IMR-90 (cell line): Measurements from ENCODE around the gene LAMA2. TPM values are rescaled to one million over a fixed set of nuclear protein-coding genes. Genes with fewer than 3 reads are reported as not detected.

Experiments used
- ATAC-seq: fragments of 200-7000 bp; cut with Tn5 transposase; 2 replicates; pipeline ENCODE4 v1.9.1; 2020; ENCODE audit warnings: low read depth, mild to moderate bottlenecking, moderate library complexity
- BruUV-seq: library from RNA; stranded (reverse); fragments of 400-500 nt; replicated peaks from 2 replicates; lab custom pipeline; 2021; lab: Mats Ljungman, UMichigan
- CTCF ChIA-PET: fragments of 300-600 bp; formaldehyde crosslinking; extraction: SDS; loops from one replicate; lab custom pipeline; 2021; ENCODE audit warnings: antibody characterized with exemption; lab: Yijun Ruan, JAX
- POLR2A ChIA-PET: fragments of 300-600 bp; sonication (Branson Sonifier 250); formaldehyde crosslinking; loops from one replicate; lab custom pipeline; 2022; ENCODE audit warnings: antibody characterized with exemption; ENCODE audit not compliant: unreplicated experiment; lab: Charles Lee
- DNase-seq: peaks from one replicate; pipeline ENCODE4 v3.0.0; 2013
- H2AFZ ChIP-seq: replicated peaks from 2 replicates; pipeline ENCODE3; 2013; ENCODE audit warnings: low read length, mild to moderate bottlenecking; ENCODE audit not compliant: poor library complexity
- H2AK5ac ChIP-seq: 2 replicates; pipeline ENCODE4 v1.6.1; 2013; ENCODE audit warnings: low read depth, low read length, inconsistent platforms
- H2AK9ac ChIP-seq: replicated peaks from 2 replicates; pipeline ENCODE3; 2013; ENCODE audit warnings: mild to moderate bottlenecking, low read depth, low read length, moderate library complexity; ENCODE audit not compliant: poor library complexity
- H2BK120ac ChIP-seq: 2 replicates; pipeline ENCODE4 v1.6.1; 2013; ENCODE audit warnings: low read depth, low read length, inconsistent platforms
- H2BK15ac ChIP-seq: 3 replicates; pipeline ENCODE4 v1.6.1; 2013; ENCODE audit warnings: low read depth, low read length, inconsistent platforms
- H2BK20ac ChIP-seq: 2 replicates; pipeline ENCODE4 v1.6.1; 2013; ENCODE audit warnings: low read depth, mild to moderate bottlenecking, inconsistent platforms, low read length, moderate library complexity
- H2BK5ac ChIP-seq: 2 replicates; pipeline ENCODE4 v1.6.1; 2013; ENCODE audit warnings: mild to moderate bottlenecking, low read depth, low read length, inconsistent platforms; ENCODE audit not compliant: poor library complexity, severe bottlenecking
- H3K14ac ChIP-seq: replicated peaks from 2 replicates; pipeline ENCODE4 v1.6.1; 2013; ENCODE audit warnings: low read depth, low read length, inconsistent platforms
- H3K18ac ChIP-seq: 2 replicates; pipeline ENCODE4 v1.6.1; 2013; ENCODE audit warnings: low read depth, low read length, control low read depth
- H3K23ac ChIP-seq: 2 replicates; pipeline ENCODE4 v1.6.1; 2013; ENCODE audit warnings: low read depth, low read length, inconsistent platforms
- H3K27ac ChIP-seq: 2 replicates; pipeline ENCODE4 v1.5.1; 2013; ENCODE audit warnings: mild to moderate bottlenecking, control low read depth, low read length; ENCODE audit not compliant: insufficient read depth
- H3K27me3 ChIP-seq: 2 replicates; pipeline ENCODE4 v1.6.1; 2013; ENCODE audit warnings: low read length; ENCODE audit not compliant: control insufficient read depth, insufficient read depth
- H3K36me3 ChIP-seq: 2 replicates; pipeline ENCODE4 v1.6.1; 2013; ENCODE audit warnings: low read length, mixed read lengths; ENCODE audit not compliant: control insufficient read depth, insufficient read depth
- H3K4ac ChIP-seq: 2 replicates; pipeline ENCODE4 v1.6.1; 2013; ENCODE audit warnings: low read depth, low read length, inconsistent platforms
- H3K4me1 ChIP-seq: 2 replicates; pipeline ENCODE4 v1.6.1; 2013; ENCODE audit warnings: low read length, mixed read lengths; ENCODE audit not compliant: control insufficient read depth, insufficient read depth
- H3K4me2 ChIP-seq: 2 replicates; pipeline ENCODE4 v1.6.1; 2013; ENCODE audit warnings: low read depth, mild to moderate bottlenecking, control low read depth, low read length, moderate library complexity
- H3K4me3 ChIP-seq: 2 replicates; pipeline ENCODE4 v1.5.1; 2013; ENCODE audit warnings: low read depth, mild to moderate bottlenecking, control low read depth, low read length, moderate library complexity; ENCODE audit not compliant: insufficient read depth
- H3K56ac ChIP-seq: 2 replicates; pipeline ENCODE4 v1.6.1; 2013; ENCODE audit warnings: low read length, inconsistent platforms; ENCODE audit not compliant: insufficient read depth; ENCODE audit errors: extremely low read depth
- H3K79me1 ChIP-seq, 2 experiments: 2 replicates each; pipeline ENCODE4 v1.6.1; 2013; ENCODE audit warnings: low read length in 2 of 2, inconsistent platforms in 1 of 2, low read depth in 1 of 2
- H3K9ac ChIP-seq: 2 replicates; pipeline ENCODE4 v1.6.1; 2013; ENCODE audit warnings: low read depth, low read length, control low read depth
- H3K9me1 ChIP-seq: 2 replicates; pipeline ENCODE4 v1.6.1; 2013; ENCODE audit warnings: low read length, inconsistent platforms; ENCODE audit not compliant: insufficient read depth
- H3K9me3 ChIP-seq: 2 replicates; pipeline ENCODE4 v1.6.1; 2013; ENCODE audit warnings: low read length; ENCODE audit not compliant: control insufficient read depth, insufficient read depth
- H4K20me1 ChIP-seq: 2 replicates; pipeline ENCODE4 v1.6.1; 2013; ENCODE audit warnings: low read length, inconsistent platforms; ENCODE audit not compliant: insufficient read depth
- H4K5ac ChIP-seq: 2 replicates; pipeline ENCODE4 v1.6.1; 2013; ENCODE audit warnings: mild to moderate bottlenecking, low read depth, low read length, control low read depth
- H4K8ac ChIP-seq, 2 experiments: 2 replicates each; pipeline ENCODE4 v1.6.1; 2013; ENCODE audit warnings: low read depth in 2 of 2, low read length in 2 of 2, control low read depth in 1 of 2, inconsistent platforms in 1 of 2
- H4K91ac ChIP-seq: 2 replicates; pipeline ENCODE4 v1.6.1; 2013; ENCODE audit warnings: low read depth, low read length, inconsistent platforms; ENCODE audit not compliant: insufficient read depth
- BHLHE40 ChIP-seq: fragments of 150-350 bp; IDR thresholded peaks from 2 replicates; pipeline ENCODE4 v1.6.1; 2016; ENCODE audit warnings: mild to moderate bottlenecking, low read depth, low read length
- CHD1 ChIP-seq: IDR thresholded peaks from 2 replicates; pipeline ENCODE4 v1.6.1; 2012; ENCODE audit warnings: low read depth, low read length, improper control_type of control experiment
- FOS ChIP-seq: fragments of 150-350 bp; IDR thresholded peaks from 2 replicates; pipeline ENCODE4 v1.6.1; 2016; ENCODE audit warnings: low read depth, low read length
- MXI1 ChIP-seq: IDR thresholded peaks from 2 replicates; pipeline ENCODE4 v1.6.1; 2012; ENCODE audit warnings: low read depth, mild to moderate bottlenecking, low read length, moderate library complexity, borderline replicate concordance
- POLR2A ChIP-seq: IDR thresholded peaks from 2 replicates; pipeline ENCODE4 v1.6.1; 2012; ENCODE audit warnings: mild to moderate bottlenecking, low read depth, low read length
- WGBS, 2 experiments: methylation state at CpG; one replicate each; pipeline versions ENCODE4 v1.1.5 to v1.1.7; 2013; ENCODE audit warnings: missing lambda C conversion rate in 2 of 2; ENCODE audit not compliant: insufficient read length in 1 of 2; ENCODE audit errors: extremely low coverage in 2 of 2; 5-methylcytosine and 5-hydroxymethylcytosine counted together
- dilution Hi-C: fragments of 300-500 bp; cut with HindIII; formaldehyde crosslinking; loops from one replicate; pipeline ENCODE4 v1.14.3; 2018; ENCODE audit warnings: low sequenced_read_pairs; ENCODE audit not compliant: unreplicated experiment
- in situ Hi-C: fragments of 300-500 bp; cut with MboI; formaldehyde crosslinking; loops from 3 replicates; pipeline ENCODE4 v1.14.3; 2019; ENCODE audit warnings: low sequenced_read_pairs, inconsistent platforms, mixed read lengths
- intact Hi-C: fragments of 100-400 bp; cut with micrococcal nuclease; formaldehyde crosslinking; loops from 2 replicates; pipeline ENCODE4 v1.10.0; 2022
- polyA plus RNA-seq, 3 experiments: library from polyadenylated mRNA; depleted of rRNA; stranded (reverse); fragments of >200 nt; gene quantifications; 2 replicates each; pipeline ENCODE4 v1.2.3, GENCODE V29; 2012; ENCODE audit warnings: low replicate concordance in 1 of 3
- total RNA-seq: library from RNA; depleted of rRNA; stranded (reverse); fragments of >200 nt; gene quantifications from 2 replicates; pipeline ENCODE4 v1.2.3, GENCODE V29; 2012
- TF ChIP-seq, protein P1 (sequence below): fragments of 150-350 bp; IDR thresholded peaks from 2 replicates; pipeline ENCODE4 v1.6.1; 2016; ENCODE audit warnings: low read depth, mild to moderate bottlenecking, low read length, moderate library complexity, borderline replicate concordance
- TF ChIP-seq, protein P2 (sequence below): conservative IDR thresholded peaks from 2 replicates; pipeline ENCODE4 v1.5.1; 2012; ENCODE audit warnings: mild to moderate bottlenecking, low read depth, low read length, improper control_type of control experiment

Gene LAMA2
- total and polyA plus RNA-seq, 2 of the 4 experiments (the other 2 are of a cell fraction): 9.9 to 13.3 TPM

DNA sequence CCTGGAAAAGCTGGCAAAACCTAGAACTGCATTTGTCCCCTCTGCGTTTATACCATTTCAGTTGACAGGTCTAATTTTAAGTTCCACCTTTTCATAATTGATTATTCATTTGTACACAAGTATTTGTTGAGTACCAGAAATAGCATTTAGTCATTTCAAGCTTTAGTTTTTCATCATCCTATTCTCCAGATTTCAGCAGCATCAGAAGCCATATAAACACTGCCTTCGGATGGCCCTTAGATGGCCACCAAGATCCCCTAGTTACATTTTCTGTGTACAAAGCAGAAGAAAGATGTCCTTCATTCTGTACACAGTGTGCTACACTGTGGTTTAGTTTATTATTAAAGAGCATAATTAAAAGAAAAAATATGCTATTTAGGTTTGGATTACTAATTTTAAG lies 131.4 kb downstream of the LAMA2 start:
- no peak for ATAC-seq
- in situ Hi-C loops: no loop called here
- Histone ChIP-seq H2AFZ (no peak overlapping the region), H3K23ac (no peak overlapping the region), H3K9ac (no peak overlapping the region), H3K27ac (no peak overlapping the region), H3K4me3 (no peak overlapping the region), H3K4me2 (no peak overlapping the region), H3K27me3 (no peaks in the 10 kb centered on the region; the same call in 1 of the 2 replicates), H2BK120ac (no peak overlapping the region), H3K14ac (no peak overlapping the region), H2BK15ac (no peak overlapping the region), H4K91ac (no peak overlapping the region), H3K36me3 (no peaks in the 10 kb centered on the region), H3K4ac (no peak overlapping the region), H3K56ac (no peak overlapping the region), H3K18ac (no peak overlapping the region), H3K9me3 (no peaks in the 10 kb centered on the region), H2BK20ac (no peak overlapping the region), H4K5ac (no peak overlapping the region), H3K79me1 (no peaks in the 10 kb centered on the region), H4K20me1 (no peaks in the 10 kb centered on the region), H2BK5ac (no peak overlapping the region), H2AK5ac (no peak overlapping the region), H4K8ac (no peak overlapping the region), H2AK9ac (no peak overlapping the region), H3K4me1 (no peaks in the 10 kb centered on the region), H3K9me1 (no peaks in the 10 kb centered on the region)
- intact Hi-C loops: no loop called here
- dilution Hi-C loops: no loop called here
- TF ChIP-seq MXI1: no peak
- TF ChIP-seq, protein P1, sequence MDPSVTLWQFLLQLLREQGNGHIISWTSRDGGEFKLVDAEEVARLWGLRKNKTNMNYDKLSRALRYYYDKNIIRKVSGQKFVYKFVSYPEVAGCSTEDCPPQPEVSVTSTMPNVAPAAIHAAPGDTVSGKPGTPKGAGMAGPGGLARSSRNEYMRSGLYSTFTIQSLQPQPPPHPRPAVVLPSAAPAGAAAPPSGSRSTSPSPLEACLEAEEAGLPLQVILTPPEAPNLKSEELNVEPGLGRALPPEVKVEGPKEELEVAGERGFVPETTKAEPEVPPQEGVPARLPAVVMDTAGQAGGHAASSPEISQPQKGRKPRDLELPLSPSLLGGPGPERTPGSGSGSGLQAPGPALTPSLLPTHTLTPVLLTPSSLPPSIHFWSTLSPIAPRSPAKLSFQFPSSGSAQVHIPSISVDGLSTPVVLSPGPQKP: no peak
- TF ChIP-seq FOS: no peak
- no peak for TF ChIP-seq CHD1
- no peak for TF ChIP-seq BHLHE40
- TF ChIP-seq, protein P2, sequence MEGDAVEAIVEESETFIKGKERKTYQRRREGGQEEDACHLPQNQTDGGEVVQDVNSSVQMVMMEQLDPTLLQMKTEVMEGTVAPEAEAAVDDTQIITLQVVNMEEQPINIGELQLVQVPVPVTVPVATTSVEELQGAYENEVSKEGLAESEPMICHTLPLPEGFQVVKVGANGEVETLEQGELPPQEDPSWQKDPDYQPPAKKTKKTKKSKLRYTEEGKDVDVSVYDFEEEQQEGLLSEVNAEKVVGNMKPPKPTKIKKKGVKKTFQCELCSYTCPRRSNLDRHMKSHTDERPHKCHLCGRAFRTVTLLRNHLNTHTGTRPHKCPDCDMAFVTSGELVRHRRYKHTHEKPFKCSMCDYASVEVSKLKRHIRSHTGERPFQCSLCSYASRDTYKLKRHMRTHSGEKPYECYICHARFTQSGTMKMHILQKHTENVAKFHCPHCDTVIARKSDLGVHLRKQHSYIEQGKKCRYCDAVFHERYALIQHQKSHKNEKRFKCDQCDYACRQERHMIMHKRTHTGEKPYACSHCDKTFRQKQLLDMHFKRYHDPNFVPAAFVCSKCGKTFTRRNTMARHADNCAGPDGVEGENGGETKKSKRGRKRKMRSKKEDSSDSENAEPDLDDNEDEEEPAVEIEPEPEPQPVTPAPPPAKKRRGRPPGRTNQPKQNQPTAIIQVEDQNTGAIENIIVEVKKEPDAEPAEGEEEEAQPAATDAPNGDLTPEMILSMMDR: no peak
- no peak for TF ChIP-seq POLR2A
- BruUV-seq: no TSS peak
- ChIA-PET POLR2A (no interaction called here), CTCF (interaction anchor here (0.6 to 1.0 kb wide), 2 partner anchors 11 to 49 kb away, joined by 3 read pairs; no protein-coding TSS in a partner anchor)
- no CpG with 5 or more reads among the region's 2 CpGs for WGBS, 2 experiments
- no peak for DNase-seq
